H1 (cell line): ENCODE results near the gene FHDC1. TPM values are rescaled to one million over a fixed set of nuclear protein-coding genes. Genes with fewer than 3 reads are reported as not detected.

Experiments
- CTCF ChIA-PET: fragments of 300-600 bp; sonication (Branson Sonifier 250); formaldehyde crosslinking; loops from one replicate; lab custom pipeline; 2021; ENCODE audit not compliant: partially characterized antibody; lab: Charles Lee
- POLR2A ChIA-PET: fragments of 300-600 bp; sonication (Branson Sonifier 250); formaldehyde crosslinking; loops from one replicate; lab custom pipeline; 2021; ENCODE audit warnings: inconsistent platforms; ENCODE audit not compliant: partially characterized antibody; lab: Charles Lee
- DNase-seq, 2 experiments: peaks; one replicate each; pipeline versions ENCODE4 v3.0.0 to v3.0.0-alpha.2; 2010 to 2022; ENCODE audit warnings: low spot score in 2 of 2, low read depth in 1 of 2, mixed read lengths in 1 of 2
- FAIRE-seq: peaks from 2 replicates; lab custom pipeline; 2011; peaks lifted over from hg19 to GRCh38; lab: Jason Lieb, UNC
- H2AFZ ChIP-seq: 2 replicates; pipeline ENCODE4 v1.8.1; 2012; ENCODE audit warnings: low read length, inconsistent platforms
- H2AK5ac ChIP-seq: 2 replicates; pipeline ENCODE4 v1.6.1; 2013; ENCODE audit warnings: low read depth, low read length
- H2BK120ac ChIP-seq: replicated peaks from 2 replicates; pipeline ENCODE3; 2013; ENCODE audit warnings: low read depth, low read length, inconsistent platforms
- H2BK12ac ChIP-seq: 2 replicates; pipeline ENCODE4 v1.6.1; 2013; ENCODE audit warnings: low read depth, low read length
- H2BK15ac ChIP-seq: 2 replicates; pipeline ENCODE4 v1.6.1; 2013; ENCODE audit warnings: low read length
- H2BK20ac ChIP-seq: 2 replicates; pipeline ENCODE4 v1.6.1; 2013; ENCODE audit warnings: low read length
- H2BK5ac ChIP-seq: 2 replicates; pipeline ENCODE4 v1.6.1; 2013; ENCODE audit warnings: low read depth, low read length
- H3K14ac ChIP-seq: 2 replicates; pipeline ENCODE4 v1.6.1; 2013; ENCODE audit warnings: inconsistent platforms; ENCODE audit not compliant: insufficient read length
- H3K18ac ChIP-seq: 2 replicates; pipeline ENCODE4 v1.6.1; 2013; ENCODE audit warnings: low read length; ENCODE audit errors: extremely low read depth
- H3K23ac ChIP-seq: 2 replicates; pipeline ENCODE4 v1.6.1; 2013; ENCODE audit warnings: inconsistent platforms; ENCODE audit not compliant: insufficient read length
- H3K23me2 ChIP-seq: 2 replicates; pipeline ENCODE4 v1.6.1; 2013; ENCODE audit warnings: low read depth, low read length
- H3K27ac ChIP-seq: 2 replicates; pipeline ENCODE4 v1.6.1; 2011; ENCODE audit warnings: low read depth, low read length, inconsistent platforms
- H3K27me3 ChIP-seq, 4 experiments: replicated peaks in 1 of 4; 1 replicate in 1 of 4; 2 replicates in 3 of 4; pipeline versions ENCODE4 v1.6.1 to v1.8.1; 2011 to 2013; ENCODE audit warnings: low read length in 3 of 4, mild to moderate bottlenecking in 3 of 4, inconsistent platforms in 2 of 4, mixed read lengths in 2 of 4, moderate library complexity in 1 of 4; ENCODE audit not compliant: control insufficient read depth in 3 of 4, insufficient read depth in 3 of 4; ENCODE audit errors: extremely low read depth in 1 of 4
- H3K36me3 ChIP-seq, 4 experiments: 2 replicates each; pipeline versions ENCODE4 v1.6.1 to v1.8.1; 2011 to 2013; ENCODE audit warnings: mild to moderate bottlenecking in 4 of 4, low read length in 3 of 4, moderate library complexity in 2 of 4, control low read depth in 1 of 4, inconsistent platforms in 1 of 4; ENCODE audit not compliant: insufficient read depth in 4 of 4, control insufficient read depth in 2 of 4
- H3K4ac ChIP-seq: replicated peaks from 2 replicates; pipeline ENCODE3; 2013; ENCODE audit warnings: low read length, low read depth, mixed read lengths, inconsistent platforms; ENCODE audit not compliant: insufficient read length
- H3K4me1 ChIP-seq, 4 experiments: replicated peaks in 1 of 4; 1 replicate in 1 of 4; 2 replicates in 3 of 4; pipeline versions ENCODE4 v1.6.1 to v1.8.1; 2011 to 2013; ENCODE audit warnings: low read length in 3 of 4, inconsistent platforms in 2 of 4, mixed read lengths in 1 of 4; ENCODE audit not compliant: insufficient read depth in 4 of 4, control insufficient read depth in 3 of 4
- H3K4me2 ChIP-seq, 2 experiments: 2 replicates each; pipeline versions ENCODE4 v1.6.1 to v1.8.1; 2011 to 2013; ENCODE audit warnings: low read depth in 2 of 2, low read length in 2 of 2, control low read depth in 1 of 2, inconsistent platforms in 1 of 2, mild to moderate bottlenecking in 1 of 2; ENCODE audit not compliant: insufficient read depth in 1 of 2
- H3K4me3 ChIP-seq, 4 experiments: fragments of 200-600, 300-600 bp in 1 of 4; sonication (generic), shearing (Covaris generic), sonication (Bioruptor Twin) in 1 of 4; 2 replicates each; pipeline versions ENCODE4 v1.5.1 to v1.8.1; 2011 to 2016; ENCODE audit warnings: low read length in 4 of 4, low read depth in 3 of 4, control low read depth in 2 of 4, inconsistent platforms in 2 of 4, mild to moderate bottlenecking in 2 of 4, mixed read lengths in 1 of 4, moderate library complexity in 1 of 4; ENCODE audit not compliant: insufficient read depth in 2 of 4; ENCODE audit errors: extremely low read depth in 1 of 4
- H3K56ac ChIP-seq: replicated peaks from 2 replicates; pipeline ENCODE3; 2013; ENCODE audit warnings: low read depth, mild to moderate bottlenecking, mixed read lengths, low read length, inconsistent platforms; ENCODE audit not compliant: insufficient read length
- H3K79me1 ChIP-seq: 2 replicates; pipeline ENCODE4 v1.6.1; 2013; ENCODE audit warnings: low read depth, low read length, control low read depth
- H3K79me2 ChIP-seq, 2 experiments: 2 replicates each; pipeline versions ENCODE4 v1.6.1 to v1.8.1; 2012 to 2013; ENCODE audit warnings: low read length in 2 of 2, mild to moderate bottlenecking in 2 of 2, inconsistent platforms in 1 of 2; ENCODE audit not compliant: insufficient read depth in 2 of 2, control insufficient read depth in 1 of 2
- H3K9ac ChIP-seq, 4 experiments: replicated peaks in 1 of 4; 1 replicate in 1 of 4; 2 replicates in 3 of 4; pipeline versions ENCODE4 v1.6.1 to v1.8.1; 2011 to 2013; ENCODE audit warnings: low read depth in 3 of 4, low read length in 3 of 4, control low read depth in 2 of 4, mild to moderate bottlenecking in 2 of 4, moderate library complexity in 2 of 4, inconsistent platforms in 1 of 4; ENCODE audit errors: extremely low read depth in 1 of 4
- H3K9me3 ChIP-seq, 2 experiments: 2 replicates each; pipeline versions ENCODE4 v1.6.1 to v1.8.1; 2012 to 2013; ENCODE audit warnings: mild to moderate bottlenecking in 2 of 2, moderate library complexity in 2 of 2, control low read depth in 1 of 2, inconsistent platforms in 1 of 2, low read depth in 1 of 2, low read length in 1 of 2, mixed read lengths in 1 of 2; ENCODE audit not compliant: insufficient read depth in 2 of 2
- H4K20me1 ChIP-seq, 2 experiments: replicated peaks in 1 of 2; 2 replicates each; pipeline versions ENCODE3 to v1.8.1; 2011 to 2013; ENCODE audit warnings: inconsistent platforms in 2 of 2, low read length in 2 of 2, mild to moderate bottlenecking in 1 of 2; ENCODE audit not compliant: insufficient read depth in 2 of 2, control insufficient read depth in 1 of 2
- H4K5ac ChIP-seq: 2 replicates; pipeline ENCODE4 v1.6.1; 2013; ENCODE audit warnings: low read length, low read depth, mixed read lengths, inconsistent platforms; ENCODE audit not compliant: insufficient read length
- H4K8ac ChIP-seq: 2 replicates; pipeline ENCODE4 v1.8.0; 2013; ENCODE audit warnings: mild to moderate bottlenecking, moderate library complexity, low read length, inconsistent platforms; ENCODE audit not compliant: insufficient read depth; ENCODE audit errors: extremely low read depth
- H4K91ac ChIP-seq: replicated peaks from 2 replicates; pipeline ENCODE3; 2013; ENCODE audit warnings: low read length, mixed read lengths, inconsistent platforms; ENCODE audit not compliant: insufficient read length
- ASH2L ChIP-seq: fragments of 200-600, 300-600 bp; sonication (generic); IDR thresholded peaks from one replicate; pipeline ENCODE4 v1.7.1; 2017; ENCODE audit warnings: low read length
- CBX8 ChIP-seq: fragments of 300-800, 300-1000 bp; sonication (generic); IDR thresholded peaks from 2 replicates; pipeline ENCODE4 v1.7.1; 2016; ENCODE audit warnings: low read depth, low read length, borderline replicate concordance
- WGBS, 2 experiments: shearing (Covaris generic) in 1 of 2; methylation state at CpG; one replicate each; pipeline versions ENCODE4 v1.1.6 to v1.1.7; 2013 to 2015; ENCODE audit warnings: low lambda C conversion rate in 2 of 2, mixed read lengths in 2 of 2, inconsistent platforms in 1 of 2, low coverage in 1 of 2, missing lambda C conversion rate in 1 of 2; ENCODE audit not compliant: insufficient replicate concordance in 2 of 2, insufficient coverage in 1 of 2, insufficient read length in 1 of 2; ENCODE audit errors: extremely low coverage in 1 of 2, missing lambda C conversion rate in 1 of 2; 5-methylcytosine and 5-hydroxymethylcytosine counted together
- polyA plus RNA-seq, 7 experiments: library from polyadenylated mRNA; depleted of rRNA in 3 of 7; stranded (reverse) in 5 of 7; unstranded in 2 of 7; fragments of >200 nt in 5 of 7; fragments of 200-250 nt in 2 of 7; gene quantifications; 1 replicate in 5 of 7; 2 replicates in 1 of 7; 4 replicates in 1 of 7; pipeline versions ENCODE4 v1.2.1 to v1.2.3, GENCODE V29; 2011 to 2013; ENCODE audit warnings: missing spikeins in 2 of 7, mixed read lengths in 2 of 7
- total RNA-seq: library from RNA; stranded (reverse); fragmentation: NEBNext Ultra II Directional; extraction: Animal tissue kit (Norgen Biotek cat#: 25700); gene quantifications from 2 replicates; pipeline ENCODE4 v1.2.1, GENCODE V29; 2021

Gene FHDC1
- total and polyA plus RNA-seq, 2 of the 8 experiments (the other 6 are each of a cell fraction or from before 2014, with no cell fraction given): 6.4 to 28.6 TPM

DNA sequence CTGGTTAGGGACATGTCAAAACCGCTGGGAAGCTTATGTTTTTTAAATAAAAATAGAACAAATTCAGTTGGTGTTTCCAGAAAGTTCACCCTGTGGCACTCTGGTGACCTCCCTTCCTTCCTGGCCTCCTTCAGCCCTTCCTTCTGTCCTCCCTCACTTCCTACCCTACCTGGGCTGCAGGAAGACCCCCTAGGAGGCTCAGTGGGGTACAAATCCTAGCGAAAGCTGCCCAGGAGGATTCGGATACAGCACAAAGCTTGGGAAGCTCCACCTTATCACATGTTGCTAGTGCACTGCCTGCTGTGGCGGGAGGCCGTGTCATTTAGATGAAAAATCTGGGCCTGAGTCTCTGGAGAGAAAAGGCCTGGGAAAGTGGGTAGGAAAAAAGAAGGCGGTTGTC, 60.5 kb downstream of the FHDC1 start:
- DNase-seq (no peak), FAIRE-seq (no peak)
- H3K4me1 ChIP-seq: peaks cover 0 to 12% (median 6%) of the 10 kb centered on the region in 4 experiments; a peak in 3 of 7 replicates
- no peak overlapping the region for H3K56ac ChIP-seq
- H3K4ac ChIP-seq: peak overlapping the region; percentile 65
- no peaks in the 10 kb centered on the region for H4K20me1 ChIP-seq
- H2AK5ac ChIP-seq: no peak overlapping the region
- TF ChIP-seq CBX8 (no peak), ASH2L (no peak)
- no peak overlapping the region for H3K9ac ChIP-seq
- no peak overlapping the region for H4K5ac ChIP-seq
- H3K79me2 ChIP-seq: no peaks in the 10 kb centered on the region
- no peak overlapping the region; the same call in 1 of the 2 replicates for H4K8ac ChIP-seq
- no peaks in the 10 kb centered on the region; a peak in 1 of 7 replicates for H3K27me3 ChIP-seq
- CTCF ChIA-PET: interaction anchor here (0.9 to 2.2 kb wide), 6 partner anchors 12 to 1195 kb away, joined by 3 to 5 read pairs (median 3); partner anchors contain the start of gene FHDC1
- no peaks in the 10 kb centered on the region for H3K79me1 ChIP-seq
- H3K4me3 ChIP-seq: no peak overlapping the region
- peak overlapping the region; percentile 72; the same call in 1 of the 2 replicates for H2BK20ac ChIP-seq
- no peak overlapping the region for H3K14ac ChIP-seq
- WGBS, 2 experiments: 66% methylated on average over 6 of the region's 6 CpGs; no CpG with 5 or more reads in 1 of the 2 experiments
- H3K36me3 ChIP-seq: no peaks in the 10 kb centered on the region
- H2BK15ac ChIP-seq: 0 out of 2 replicates have a peak overlapping the region, but pooled peaks have one; percentile 16
- no peak overlapping the region for H3K27ac ChIP-seq
- POLR2A ChIA-PET: interaction anchor here (1.3 to 1.6 kb wide), 2 partner anchors 13 to 132 kb away, joined by 3 to 4 read pairs; no protein-coding TSS in a partner anchor
- H3K18ac ChIP-seq: no peak overlapping the region; the same call in 1 of the 2 replicates
- H3K23me2 ChIP-seq: no peaks in the 10 kb centered on the region
- H4K91ac ChIP-seq: peak overlapping the region; percentile 68
- H2AFZ ChIP-seq: no peak overlapping the region; the same call in 1 of the 2 replicates
- no peak overlapping the region for H3K4me2 ChIP-seq
- no peaks in the 10 kb centered on the region for H3K9me3 ChIP-seq
- H2BK120ac ChIP-seq: no peak overlapping the region
- no peak overlapping the region for H3K23ac ChIP-seq
- peak overlapping the region; percentile 71; the same call in 1 of the 2 replicates for H2BK5ac ChIP-seq
- no peak overlapping the region for H2BK12ac ChIP-seq
